ENCODE data around the gene AHRR.
"Not testable (repeated sequence)": the region's sequence is repeated elsewhere in the genome, so short reads cannot be mapped to it uniquely, and the experiment has no call there.

AHRR gene

GRCh38 chr5:380701-381309 lies 59.3 kb downstream of the AHRR start:
- no peak for DNase-seq

GRCh38 chr5:383066-383465 lies 61.6 kb downstream of the AHRR start:
- no peak for DNase-seq

GRCh38 chr5:383621-384020 lies 62.1 kb downstream of the AHRR start:
- no peak for DNase-seq

- DNase-seq = not testable (repeated sequence)
Measured at GRCh38 chr5:384576-384975, 63.1 kb downstream of the AHRR start.

GRCh38 chr5:385321-385720 lies 63.8 kb downstream of the AHRR start:
- no peak for DNase-seq

GRCh38 chr5:386432-387341 lies 65.2 kb downstream of the AHRR start:
- no peak for DNase-seq

GRCh38 chr5:387491-388265 lies 66.2 kb downstream of the AHRR start:
- DNase-seq = no peak

GRCh38 chr5:388266-389196 lies 67.0 kb downstream of the AHRR start:
- no peak for DNase-seq

- no peak for DNase-seq
Measured at GRCh38 chr5:389197-389821, 67.8 kb downstream of the AHRR start.

GRCh38 chr5:389891-390622 lies 68.5 kb downstream of the AHRR start:
- no peak for DNase-seq

GRCh38 chr5:390623-391491 lies 69.3 kb downstream of the AHRR start:
- DNase-seq = no peak

- peak; percentile 68 to 76 for DNase-seq
Measured at GRCh38 chr5:392431-392988, 71.0 kb downstream of the AHRR start.

GRCh38 chr5:393846-394275 lies 72.3 kb downstream of the AHRR start:
- no peak for DNase-seq

GRCh38 chr5:394671-395155 lies 73.2 kb downstream of the AHRR start:
- no peak for DNase-seq

- no peak for DNase-seq
Measured at GRCh38 chr5:395156-395920, 73.8 kb downstream of the AHRR start.

- no peak for DNase-seq
Measured at GRCh38 chr5:395921-396530, 74.5 kb downstream of the AHRR start.

GRCh38 chr5:396531-396961 lies 75.0 kb downstream of the AHRR start:
- DNase-seq = no peak

- not testable (repeated sequence) for DNase-seq
Measured at GRCh38 chr5:398141-398474, 76.6 kb downstream of the AHRR start.

Data from activated CD4-positive, alpha-beta T cell treated with anti-CD3 and anti-CD28 coated beads for 4 hours (primary cell).